HG03432 (cell line): ENCODE results near the gene DENND10.
"Not testable (repeated sequence)": the region's sequence is repeated elsewhere in the genome, so short reads cannot be mapped to it uniquely, and the experiment has no call there.

Experiments
- ATAC-seq: cut with Tn5 transposase; IDR thresholded peaks from one replicate; pipeline ENCODE4 v1.9.1; 2021; ENCODE audit warnings: mild to moderate bottlenecking, moderate library complexity; ENCODE audit not compliant: unreplicated experiment

Gene DENND10

GRCh38 chr10:119129721-119130120, 25.8 kb downstream of the DENND10 start:
- no peak for ATAC-seq

GRCh38 chr10:119131512-119132240, 27.8 kb downstream of the DENND10 start:
- peak; percentile 70 for ATAC-seq

- ATAC-seq, result no peak
These were observed 28.8 kb downstream of the DENND10 start for GRCh38 chr10:119132521-119133345.

- no peak for ATAC-seq
These were observed 30.0 kb downstream of the DENND10 start for GRCh38 chr10:119133949-119134348.

GRCh38 chr10:119135513-119135881, 31.6 kb downstream of the DENND10 start:
- no peak for ATAC-seq

GRCh38 chr10:119136084-119136483, 32.2 kb downstream of the DENND10 start:
- no peak for ATAC-seq

GRCh38 chr10:119137878-119138277, 34.0 kb downstream of the DENND10 start:
- not testable (repeated sequence) for ATAC-seq

GRCh38 chr10:119138346-119139306, 34.7 kb downstream of the DENND10 start:
- no peak for ATAC-seq

- ATAC-seq, result no peak
These were observed 35.7 kb downstream of the DENND10 start for GRCh38 chr10:119139464-119140067.

- no peak for ATAC-seq
These were observed 36.8 kb downstream of the DENND10 start for GRCh38 chr10:119140603-119141245.

- ATAC-seq, result no peak
These were observed 39.7 kb downstream of the DENND10 start for GRCh38 chr10:119143657-119144056.

- no peak for ATAC-seq
These were observed 45.2 kb downstream of the DENND10 start for GRCh38 chr10:119149157-119149556.

GRCh38 chr10:119149729-119150128, 45.8 kb downstream of the DENND10 start:
- ATAC-seq, result no peak

GRCh38 chr10:119151601-119152000, 47.7 kb downstream of the DENND10 start:
- not testable (repeated sequence) for ATAC-seq

- ATAC-seq, result no peak
These were observed 49.1 kb downstream of the DENND10 start for GRCh38 chr10:119153041-119153440.

GRCh38 chr10:119153661-119154060, 49.7 kb downstream of the DENND10 start:
- no peak for ATAC-seq

GRCh38 chr10:119159332-119159731, 55.4 kb downstream of the DENND10 start:
- ATAC-seq, result no peak

GRCh38 chr10:119161680-119162451, 58.0 kb downstream of the DENND10 start:
- no peak for ATAC-seq

GRCh38 chr10:119162452-119163092, 58.7 kb downstream of the DENND10 start:
- no peak for ATAC-seq
